Smooth muscle cell (in vitro differentiated cells): ENCODE results near the gene SLC25A12. TPM values are rescaled to one million over a fixed set of nuclear protein-coding genes. Genes with fewer than 3 reads are reported as not detected.

Experiments
- DNase-seq: peaks from one replicate; lab custom pipeline; 2025; ENCODE audit not compliant: unreplicated experiment; lab: John Stamatoyannopoulos, UW
- H2AFZ ChIP-seq: fragments of 200-600 bp; sonication (generic); 2 replicates; pipeline ENCODE4 v1.6.0; 2016; ENCODE audit warnings: antibody characterized with exemption, low read depth, mild to moderate bottlenecking
- H3F3A ChIP-seq: fragments of 200-600 bp; sonication (generic); 2 replicates; pipeline ENCODE4 v1.6.0; 2017; ENCODE audit warnings: antibody characterized with exemption, low read depth
- H3K27ac ChIP-seq: fragments of 200-600 bp; sonication (generic); 2 replicates; pipeline ENCODE4 v1.5.1; 2016; ENCODE audit warnings: low read depth, mild to moderate bottlenecking
- H3K27me3 ChIP-seq: fragments of 200-600 bp; sonication (generic); 2 replicates; pipeline ENCODE4 v1.6.1; 2016; ENCODE audit warnings: low read depth, mild to moderate bottlenecking
- H3K36me3 ChIP-seq: fragments of 200-600 bp; sonication (generic); 2 replicates; pipeline ENCODE4 v1.5.1; 2016; ENCODE audit warnings: low read depth
- H3K4me1 ChIP-seq: fragments of 200-600 bp; sonication (generic); 2 replicates; pipeline ENCODE4 v1.5.1; 2016; ENCODE audit warnings: low read depth
- H3K4me2 ChIP-seq: fragments of 200-600 bp; sonication (generic); 2 replicates; pipeline ENCODE4 v1.6.0; 2016; ENCODE audit warnings: mild to moderate bottlenecking
- H3K4me3 ChIP-seq: fragments of 200-600 bp; sonication (generic); 2 replicates; pipeline ENCODE4 v1.5.1; 2016; ENCODE audit warnings: mild to moderate bottlenecking
- H3K79me2 ChIP-seq: fragments of 200-600 bp; sonication (generic); 2 replicates; pipeline ENCODE4 v1.6.0; 2016; ENCODE audit warnings: low read depth, mild to moderate bottlenecking
- H3K9ac ChIP-seq: fragments of 200-600 bp; sonication (generic); 2 replicates; pipeline ENCODE4 v1.6.0; 2016; ENCODE audit warnings: low read depth
- H3K9me3 ChIP-seq: fragments of 200-600 bp; sonication (generic); replicated peaks from 2 replicates; pipeline ENCODE4 v1.5.1; 2016; ENCODE audit warnings: low read depth
- H4K20me1 ChIP-seq: fragments of 200-600 bp; sonication (generic); 2 replicates; pipeline ENCODE4 v1.6.0; 2016; ENCODE audit warnings: low read depth
- CTCF ChIP-seq: fragments of 200-600 bp; sonication (generic); IDR thresholded peaks from 2 replicates; pipeline ENCODE4 v1.5.1; 2017; ENCODE audit warnings: borderline replicate concordance, mild to moderate bottlenecking, antibody characterized with exemption; ENCODE audit not compliant: insufficient read depth, poor library complexity, severe bottlenecking
- WGBS: methylation state at CpG from one replicate; pipeline ENCODE4 v1.1.7; 2016; ENCODE audit warnings: low lambda C conversion rate; 5-methylcytosine and 5-hydroxymethylcytosine counted together
- polyA plus RNA-seq: library from polyadenylated mRNA; unstranded; fragments of >200 nt; fragmentation: Nextera tagmentation; extraction: Ambion mirVana; gene quantifications from 2 replicates; pipeline ENCODE4 v1.2.1, GENCODE V29; 2016
- total RNA-seq: library from RNA; depleted of rRNA; stranded (reverse); fragments of >200 nt; gene quantifications from 2 replicates; pipeline ENCODE4 v1.2.3, GENCODE V29; 2014

The SLC25A12 gene
- total and polyA plus RNA-seq, 2 experiments from 2014 or later, result 10.5 to 22.4 TPM

GRCh38 chr2:171852366-171852888 is 41.6 kb downstream of the SLC25A12 start:
- Histone ChIP-seq H3F3A (no peaks in the 10 kb centered on the region), H3K36me3 (no peaks in the 10 kb centered on the region), H4K20me1 (peaks cover 3% of the 10 kb centered on the region), H3K4me3 (no peak overlapping the region), H3K79me2 (no peaks in the 10 kb centered on the region), H3K9me3 (no peaks in the 10 kb centered on the region), H3K4me2 (no peak overlapping the region), H3K27ac (no peak overlapping the region), H2AFZ (no peak overlapping the region), H3K4me1 (no peaks in the 10 kb centered on the region), H3K9ac (no peak overlapping the region), H3K27me3 (no peaks in the 10 kb centered on the region)
- TF ChIP-seq CTCF, result no peak
- 52% methylated on average over 1 of the region's 1 CpG for WGBS
- no peak for DNase-seq

GRCh38 chr2:171847627-171848026 is 46.4 kb downstream of the SLC25A12 start:
- no peaks in the 10 kb centered on the region for H3K27me3 ChIP-seq
- no peak for TF ChIP-seq CTCF
- 94% methylated on average over 2 of the region's 2 CpGs for WGBS
- no peaks in the 10 kb centered on the region for H3K9me3 ChIP-seq
- H3K36me3 ChIP-seq, result no peaks in the 10 kb centered on the region
- no peak for DNase-seq
- no peaks in the 10 kb centered on the region for H3F3A ChIP-seq
- no peak overlapping the region for H3K27ac ChIP-seq
- H3K4me3 ChIP-seq, result no peak overlapping the region
- no peaks in the 10 kb centered on the region for H4K20me1 ChIP-seq
- H2AFZ ChIP-seq, result no peak overlapping the region
- no peak overlapping the region for H3K4me2 ChIP-seq
- H3K9ac ChIP-seq, result no peak overlapping the region
- H3K79me2 ChIP-seq, result no peaks in the 10 kb centered on the region
- H3K4me1 ChIP-seq, result no peaks in the 10 kb centered on the region

- H3K27ac ChIP-seq, result no peak overlapping the region
- H3F3A ChIP-seq, result no peaks in the 10 kb centered on the region
- no peaks in the 10 kb centered on the region for H3K9me3 ChIP-seq
- no peak overlapping the region for H2AFZ ChIP-seq
- H3K36me3 ChIP-seq, result peaks cover 5% of the 10 kb centered on the region
- H3K4me2 ChIP-seq, result no peak overlapping the region
- no peaks in the 10 kb centered on the region for H4K20me1 ChIP-seq
- H3K4me1 ChIP-seq, result no peaks in the 10 kb centered on the region
- no peak for TF ChIP-seq CTCF
- H3K4me3 ChIP-seq, result no peak overlapping the region
- DNase-seq, result no peak
- H3K79me2 ChIP-seq, result no peaks in the 10 kb centered on the region
- H3K9ac ChIP-seq, result no peak overlapping the region
- H3K27me3 ChIP-seq, result no peaks in the 10 kb centered on the region
These were observed 47.1 kb downstream of the SLC25A12 start for GRCh38 chr2:171846894-171847293.

GRCh38 chr2:171841996-171842395 is 52.0 kb downstream of the SLC25A12 start:
- Histone ChIP-seq H3K27me3 (no peaks in the 10 kb centered on the region), H3K9me3 (no peaks in the 10 kb centered on the region), H3K4me1 (no peaks in the 10 kb centered on the region), H4K20me1 (no peaks in the 10 kb centered on the region), H3K79me2 (no peaks in the 10 kb centered on the region), H3K9ac (no peak overlapping the region), H3K36me3 (peaks cover 9% of the 10 kb centered on the region), H3K4me3 (no peak overlapping the region), H2AFZ (no peak overlapping the region), H3K27ac (no peak overlapping the region), H3F3A (no peaks in the 10 kb centered on the region), H3K4me2 (no peak overlapping the region)
- TF ChIP-seq CTCF, result no peak
- 100% methylated on average over 2 of the region's 2 CpGs for WGBS
- no peak for DNase-seq
